GM21786 (cell line): ENCODE measurements around the gene GRK3.

Source experiments
- ATAC-seq: cut with Tn5 transposase; IDR thresholded peaks from one replicate; pipeline ENCODE4 v1.9.1; 2021; ENCODE audit not compliant: unreplicated experiment

Gene GRK3

GRCh38 chr22:25777870-25778269 lies 213.4 kb downstream of the GRK3 start:
- ATAC-seq = no peak
